C1 segment of cervical spinal cord (tissue), 14 donors: ENCODE results near the gene NRXN3.

Experiments
- DNase-seq, 14 donors: peaks; one replicate each; lab custom pipeline; 2025; lab: John Stamatoyannopoulos, UW

The NRXN3 gene

GRCh38 chr14:79408696-79409095 lies 1238.5 kb downstream of the NRXN3 start:
- no peak for DNase-seq

GRCh38 chr14:79411403-79412174 lies 1241.4 kb downstream of the NRXN3 start:
- no peak for DNase-seq

- no peak for DNase-seq
These were observed 1242.6 kb downstream of the NRXN3 start for GRCh38 chr14:79412822-79413221.

GRCh38 chr14:79413734-79414428 lies 1243.7 kb downstream of the NRXN3 start:
- no peak for DNase-seq

- DNase-seq = no peak
These were observed 1245.6 kb downstream of the NRXN3 start for GRCh38 chr14:79415726-79416125.

GRCh38 chr14:79417961-79418360 lies 1247.8 kb downstream of the NRXN3 start:
- DNase-seq = no peak

- DNase-seq = peak in 1 of 14 donors; percentile 57
These were observed 1248.7 kb downstream of the NRXN3 start for GRCh38 chr14:79418649-79419415.

- peak in 1 of 14 donors; percentile 73 for DNase-seq
These were observed 1249.6 kb downstream of the NRXN3 start for GRCh38 chr14:79419571-79420327.

- no peak for DNase-seq
These were observed 1250.6 kb downstream of the NRXN3 start for GRCh38 chr14:79420725-79421124.

GRCh38 chr14:79421811-79422210 lies 1251.6 kb downstream of the NRXN3 start:
- DNase-seq = no peak

GRCh38 chr14:79424462-79424861 lies 1254.3 kb downstream of the NRXN3 start:
- DNase-seq = no peak

- no peak for DNase-seq
These were observed 1256.1 kb downstream of the NRXN3 start for GRCh38 chr14:79426103-79426755.

- no peak for DNase-seq
These were observed 1262.5 kb downstream of the NRXN3 start for GRCh38 chr14:79432640-79433039.

- no peak for DNase-seq
These were observed 1266.2 kb downstream of the NRXN3 start for GRCh38 chr14:79436335-79436734.

- DNase-seq = no peak
These were observed 1267.8 kb downstream of the NRXN3 start for GRCh38 chr14:79437951-79438350.

GRCh38 chr14:79438696-79439342 lies 1268.6 kb downstream of the NRXN3 start:
- no peak for DNase-seq

GRCh38 chr14:79442786-79443185 lies 1272.6 kb downstream of the NRXN3 start:
- peak in 2 of 14 donors; percentile 7 to 87 for DNase-seq

- no peak for DNase-seq
These were observed 1273.4 kb downstream of the NRXN3 start for GRCh38 chr14:79443602-79444001.

GRCh38 chr14:79448960-79449359 lies 1278.8 kb downstream of the NRXN3 start:
- no peak for DNase-seq

GRCh38 chr14:79451601-79452000 lies 1281.4 kb downstream of the NRXN3 start:
- no peak for DNase-seq

GRCh38 chr14:79453276-79453675 lies 1283.1 kb downstream of the NRXN3 start:
- no peak for DNase-seq
